HAP-1 (cell line): Measurements from ENCODE around the gene KRT25.
A peak's percentile ranks its signal among the peaks of the same experiment; 100 is the strongest.

Experiments
- DNase-seq, 2 experiments: peaks; one replicate each; pipeline ENCODE4 v3.0.0-alpha.2; 2016 to 2020; ENCODE audit warnings: low spot score in 2 of 2
- H3K27me3 ChIP-seq: fragments of 250-450 bp; sonication (Bioruptor Pico); 2 replicates; pipeline ENCODE4 v1.5.1; 2020; ENCODE audit warnings: low read depth, mild to moderate bottlenecking, moderate library complexity
- H3K36me3 ChIP-seq: fragments of 250-450 bp; sonication (Bioruptor Pico); replicated peaks from 2 replicates; pipeline ENCODE4 v1.5.1; 2020; ENCODE audit warnings: mild to moderate bottlenecking
- H3K4me1 ChIP-seq: fragments of 250-450 bp; sonication (Bioruptor Pico); 2 replicates; pipeline ENCODE4 v1.5.1; 2020; ENCODE audit warnings: mild to moderate bottlenecking
- H3K4me3 ChIP-seq: fragments of 250-450 bp; sonication (Bioruptor Pico); 2 replicates; pipeline ENCODE4 v1.5.1; 2020; ENCODE audit warnings: mild to moderate bottlenecking, moderate library complexity
- H3K9me3 ChIP-seq: fragments of 250-450 bp; sonication (Bioruptor Pico); 2 replicates; pipeline ENCODE4 v1.5.1; 2020; ENCODE audit warnings: mild to moderate bottlenecking, moderate library complexity
- in situ Hi-C: fragments of 300-500 bp; cut with MboI; formaldehyde crosslinking; loops from 3 replicates; pipeline ENCODE4 v1.14.3; 2020; ENCODE audit warnings: low sequenced_read_pairs, inconsistent platforms, mixed read lengths

The KRT25 gene

GRCh38 chr17:40755231-40755630 is at the start of gene KRT25:
Gene KRT25 (minus strand): TSS chr17:40755331. CDS start chr17:40755271, 60 bp downstream.
- H3K9me3 ChIP-seq = no peaks in the 10 kb centered on the region
- H3K4me1 ChIP-seq = no peaks in the 10 kb centered on the region
- no peak within 1 kb of the TSS for H3K4me3 ChIP-seq
- H3K36me3 ChIP-seq = no peaks in the 10 kb centered on the region
- H3K27me3 ChIP-seq = peaks cover 7% of the 10 kb centered on the region; the same call in 1 of the 2 replicates
- DNase-seq = no peak
- in situ Hi-C loops = no loop called here

- Histone ChIP-seq H3K36me3 (no peaks in the 10 kb centered on the region), H3K27me3 (peaks cover 71% of the 10 kb centered on the region), H3K4me3 (no peak overlapping the region), H3K9me3 (no peaks in the 10 kb centered on the region), H3K4me1 (no peaks in the 10 kb centered on the region)
- in situ Hi-C loops = loop anchor here (5.0 kb wide), 1 partner anchor 859 kb away; no protein-coding TSS in a partner anchor
- DNase-seq = peak; percentile 59 to 88
Measured at GRCh38 chr17:40803617-40804082, 48.5 kb upstream of the KRT25 start.

GRCh38 chr17:40801157-40801556 is 46.0 kb upstream of the KRT25 start:
- no peaks in the 10 kb centered on the region for H3K9me3 ChIP-seq
- in situ Hi-C loops = loop anchor here (5.0 kb wide), 1 partner anchor 861 kb away; no protein-coding TSS in a partner anchor
- H3K4me1 ChIP-seq = no peaks in the 10 kb centered on the region
- H3K4me3 ChIP-seq = no peak overlapping the region
- H3K27me3 ChIP-seq = peaks cover 55% of the 10 kb centered on the region
- DNase-seq = no peak
- H3K36me3 ChIP-seq = no peaks in the 10 kb centered on the region

GRCh38 chr17:40800381-40800780 is 45.2 kb upstream of the KRT25 start:
- no peaks in the 10 kb centered on the region for H3K9me3 ChIP-seq
- in situ Hi-C loops = loop anchor here (5.0 kb wide), 1 partner anchor 862 kb away; no protein-coding TSS in a partner anchor
- peaks cover 48% of the 10 kb centered on the region for H3K27me3 ChIP-seq
- DNase-seq = no peak
- no peaks in the 10 kb centered on the region for H3K36me3 ChIP-seq
- H3K4me3 ChIP-seq = no peak overlapping the region
- no peaks in the 10 kb centered on the region for H3K4me1 ChIP-seq

DNA sequence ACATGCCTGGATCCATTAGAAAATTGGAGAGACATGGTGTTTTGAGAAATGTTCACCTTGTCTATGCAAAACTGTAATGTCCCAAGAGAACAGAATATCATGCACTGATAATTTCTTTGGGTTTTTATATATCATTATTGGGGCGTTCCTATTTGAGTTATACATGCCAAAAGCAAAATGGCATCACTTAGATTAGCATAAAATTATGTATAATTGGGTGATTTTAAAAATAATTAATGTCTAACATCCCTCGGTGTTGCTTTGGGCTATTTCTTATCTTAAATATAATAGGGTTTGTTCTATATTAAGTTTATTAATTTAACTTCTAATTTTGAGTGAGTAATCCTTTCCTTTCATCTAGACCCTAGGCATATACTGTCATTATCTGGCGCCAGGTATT is 44.7 kb upstream of the KRT25 start, which contains the start of gene KRT28:
TSS of gene KRT28 (minus strand) at position 101 of the 400 bp plus-strand sequence. CDS start at position 35, 66 bp downstream.
- DNase-seq = no peak
- in situ Hi-C loops = loop anchor here (5.0 kb wide), 1 partner anchor 862 kb away; no protein-coding TSS in a partner anchor
- H3K27me3 ChIP-seq = peaks cover 44% of the 10 kb centered on the region
- H3K9me3 ChIP-seq = no peaks in the 10 kb centered on the region
- no peak within 1 kb of the TSS for H3K4me3 ChIP-seq
- no peaks in the 10 kb centered on the region for H3K36me3 ChIP-seq
- no peaks in the 10 kb centered on the region for H3K4me1 ChIP-seq

GRCh38 chr17:40796846-40797245 is 41.7 kb upstream of the KRT25 start:
- in situ Hi-C loops = no loop called here
- no peaks in the 10 kb centered on the region for H3K36me3 ChIP-seq

DNA sequence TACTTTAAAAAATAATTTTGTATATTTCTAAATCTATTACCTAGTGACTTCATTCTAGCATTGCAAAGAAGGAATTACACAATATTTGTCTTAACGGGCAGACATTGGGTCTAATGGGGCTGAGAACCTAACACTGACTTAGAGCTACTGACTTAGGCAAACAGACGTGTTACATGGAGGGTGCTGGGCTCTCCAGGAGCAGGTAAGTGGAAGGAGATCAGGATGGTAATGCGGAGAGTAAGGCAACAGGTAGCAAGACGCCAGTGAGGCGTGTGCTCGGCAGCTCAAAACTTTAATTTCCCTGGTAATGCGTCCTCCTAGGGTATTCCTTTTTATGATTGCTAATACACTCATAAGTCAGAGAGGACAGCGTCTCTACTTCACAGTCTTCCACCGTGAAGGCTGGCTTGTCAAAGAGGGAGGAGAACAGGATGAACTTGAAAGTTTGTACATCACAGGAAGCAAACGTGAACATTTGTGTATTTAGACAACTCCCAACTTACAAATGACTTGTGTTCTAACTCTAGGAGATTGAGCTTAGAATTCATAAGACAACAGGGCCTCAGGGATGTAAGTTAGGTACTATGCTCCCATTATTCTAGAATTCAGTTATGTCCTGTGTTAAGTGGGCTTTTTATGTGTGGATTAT is 40.0 kb upstream of the KRT25 start:
- in situ Hi-C loops = no loop called here
- Histone ChIP-seq H3K27me3 (peaks cover 23% of the 10 kb centered on the region), H3K4me1 (no peaks in the 10 kb centered on the region), H3K4me3 (no peak overlapping the region), H3K36me3 (no peaks in the 10 kb centered on the region), H3K9me3 (no peaks in the 10 kb centered on the region)
- no peak for DNase-seq

More at GRCh38 chr17:40796846-40797245, 41.7 kb upstream of the KRT25 start:
- H3K27me3 ChIP-seq = peaks cover 27% of the 10 kb centered on the region
- no peaks in the 10 kb centered on the region for H3K9me3 ChIP-seq
- no peaks in the 10 kb centered on the region for H3K4me1 ChIP-seq
- no peak for DNase-seq
- H3K4me3 ChIP-seq = no peak overlapping the region

GRCh38 chr17:40794466-40794865 is 39.3 kb upstream of the KRT25 start:
- Histone ChIP-seq H3K36me3 (no peaks in the 10 kb centered on the region), H3K9me3 (no peaks in the 10 kb centered on the region), H3K27me3 (peaks cover 17% of the 10 kb centered on the region), H3K4me3 (no peak overlapping the region), H3K4me1 (no peaks in the 10 kb centered on the region)
- no peak for DNase-seq
- in situ Hi-C loops = loop anchor here (5.0 kb wide), 1 partner anchor 177 kb away; no protein-coding TSS in a partner anchor

DNA sequence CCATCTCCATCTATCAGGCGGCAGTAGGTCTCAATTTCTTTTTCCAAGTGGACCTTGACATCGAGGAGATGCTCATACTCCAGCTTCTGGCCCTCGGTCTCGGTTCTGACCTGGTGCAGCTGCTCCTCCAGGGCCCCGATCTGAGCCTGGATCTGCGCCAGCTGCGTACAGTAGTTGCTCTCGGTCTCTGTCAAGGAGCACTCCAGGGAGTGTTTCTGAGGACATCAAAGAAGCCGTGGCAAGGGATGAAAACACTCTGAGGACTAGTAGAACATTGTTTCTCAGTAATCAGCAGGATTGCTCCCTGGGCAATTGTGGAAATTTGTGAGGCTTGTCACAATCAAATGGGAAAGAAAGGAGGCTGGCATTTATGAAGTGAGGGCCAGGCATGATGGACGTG is 38.7 kb upstream of the KRT25 start:
- Histone ChIP-seq H3K36me3 (no peaks in the 10 kb centered on the region), H3K9me3 (no peaks in the 10 kb centered on the region), H3K4me3 (no peak overlapping the region), H3K27me3 (peaks cover 13% of the 10 kb centered on the region), H3K4me1 (no peaks in the 10 kb centered on the region)
- DNase-seq = no peak
- in situ Hi-C loops = loop anchor here (5.0 kb wide), 1 partner anchor 177 kb away; no protein-coding TSS in a partner anchor

DNA sequence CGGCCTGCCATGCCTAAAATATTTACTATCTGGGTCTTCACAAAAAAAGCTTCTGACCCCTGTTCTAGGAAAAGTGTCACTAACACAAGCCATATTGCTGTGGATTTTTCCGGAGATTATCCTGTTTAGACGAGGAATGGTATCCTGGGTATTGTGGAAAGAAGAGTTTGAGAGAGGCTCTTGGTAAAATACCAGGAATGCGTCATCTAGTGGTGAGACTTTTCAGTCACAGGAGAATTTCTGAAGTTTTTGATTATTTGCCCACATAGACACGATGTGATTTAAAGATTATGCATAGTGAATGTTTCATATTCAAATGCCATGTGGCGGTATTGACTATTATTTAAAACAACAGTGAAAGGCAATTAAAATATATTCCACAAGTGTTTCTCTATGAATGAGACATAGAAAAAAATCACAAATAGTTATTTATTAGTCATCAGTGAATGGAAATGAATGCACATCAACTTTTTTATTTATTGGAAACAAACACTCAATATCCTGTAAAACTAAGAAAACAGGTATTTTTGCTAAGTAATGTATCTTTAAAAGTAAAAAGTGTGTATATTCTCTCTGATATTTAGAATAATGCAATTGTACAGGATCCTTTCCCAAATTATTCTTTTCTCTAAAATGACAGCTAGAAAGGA is 36.8 kb upstream of the KRT25 start:
- H3K36me3 ChIP-seq = no peaks in the 10 kb centered on the region
- H3K4me3 ChIP-seq = no peak overlapping the region
- no peaks in the 10 kb centered on the region for H3K4me1 ChIP-seq
- DNase-seq = peak in 1 of 2 experiments; percentile 59
- no peaks in the 10 kb centered on the region for H3K9me3 ChIP-seq
- peaks cover 6% of the 10 kb centered on the region for H3K27me3 ChIP-seq
- in situ Hi-C loops = loop anchor here (5.0 kb wide), 1 partner anchor 175 kb away; no protein-coding TSS in a partner anchor

DNA sequence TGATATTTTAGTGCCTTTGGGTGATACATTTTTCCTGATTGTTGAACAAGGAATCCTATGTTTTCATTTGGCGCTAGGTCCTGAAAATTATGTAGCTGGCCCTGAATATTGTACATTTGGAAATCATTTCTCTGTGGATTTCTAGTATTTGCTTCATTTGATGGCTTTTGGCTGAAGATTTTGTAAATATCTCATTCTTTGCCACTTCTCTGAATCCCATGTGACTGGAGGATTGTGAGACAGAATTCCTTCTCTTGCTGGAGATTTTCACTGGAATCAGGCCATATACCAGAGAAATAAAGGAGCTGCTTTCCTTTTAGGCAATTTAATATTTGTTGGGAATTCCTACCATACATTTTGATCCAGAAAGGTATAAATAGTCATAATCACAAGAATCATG is 36.0 kb upstream of the KRT25 start:
- no peaks in the 10 kb centered on the region for H3K4me1 ChIP-seq
- in situ Hi-C loops = loop anchor here (5.0 kb wide), 1 partner anchor 174 kb away; no protein-coding TSS in a partner anchor
- DNase-seq = no peak

DNA sequence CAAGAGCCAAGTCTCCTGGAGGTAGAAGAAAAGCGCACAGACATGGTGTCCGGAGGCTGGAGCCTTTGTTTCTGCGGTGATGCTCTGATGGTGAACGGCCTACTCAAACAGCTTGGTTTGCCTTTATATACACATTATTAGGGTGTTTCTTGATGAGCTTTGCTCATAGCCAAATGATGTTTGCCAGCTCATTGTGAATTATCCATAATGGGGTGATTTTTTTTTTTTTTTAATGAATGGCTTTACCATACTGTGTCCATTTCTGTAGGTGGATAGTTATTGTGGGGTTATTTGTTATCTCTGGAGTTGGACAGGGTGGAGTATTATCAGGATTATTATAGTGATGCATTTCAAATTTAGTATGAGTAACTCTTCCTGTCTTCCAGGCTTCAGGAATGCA is 27.3 kb upstream of the KRT25 start, which contains the start of gene KRT27:
TSS of gene KRT27 (minus strand) at position 101 of the 400 bp plus-strand sequence. CDS start at position 44, 57 bp downstream.
- in situ Hi-C loops = no loop called here

More for the DNA sequence above, 36.0 kb upstream of the KRT25 start:
- no peaks in the 10 kb centered on the region for H3K9me3 ChIP-seq
- no peaks in the 10 kb centered on the region for H3K36me3 ChIP-seq
- no peak overlapping the region for H3K4me3 ChIP-seq
- H3K27me3 ChIP-seq = peaks cover 6% of the 10 kb centered on the region

GRCh38 chr17:40779181-40779909 is 24.2 kb upstream of the KRT25 start:
- peak overlapping the region; percentile 10 for H3K4me3 ChIP-seq
- H3K27me3 ChIP-seq = peaks cover 29% of the 10 kb centered on the region
- no peaks in the 10 kb centered on the region for H3K4me1 ChIP-seq
- no peaks in the 10 kb centered on the region for H3K9me3 ChIP-seq
- no peaks in the 10 kb centered on the region for H3K36me3 ChIP-seq
- DNase-seq = peak in 1 of 2 experiments; percentile 45
- in situ Hi-C loops = no loop called here

More for the DNA sequence above, 27.3 kb upstream of the KRT25 start, which contains the start of gene KRT27:
- H3K36me3 ChIP-seq = no peaks in the 10 kb centered on the region
- no peaks in the 10 kb centered on the region for H3K9me3 ChIP-seq
- peaks cover 20% of the 10 kb centered on the region for H3K27me3 ChIP-seq
- DNase-seq = no peak
- no peaks in the 10 kb centered on the region for H3K4me1 ChIP-seq
- no peak within 1 kb of the TSS for H3K4me3 ChIP-seq
